ENCODE data around the gene CAMSAP1.

GRCh38 chr9:135908754-135909204 lies 1.4 kb upstream of the CAMSAP1 start:
- TF ChIP-seq CTCF (IDR thresholded peaks at IDR 0.05; ENCODE audit: low read length) (no peak), EZH2 (IDR thresholded peaks at IDR 0.05; ENCODE audit: borderline replicate concordance, low read length) (no peak)
